Gastrocnemius medialis (tissue), 4 donors: ENCODE results near the gene SMOC1. TPM values are rescaled to one million over a fixed set of nuclear protein-coding genes. Genes with fewer than 3 reads are reported as not detected.

Experiments used
- ATAC-seq, 2 donors: fragments of 150-250 bp; one replicate each; pipeline ENCODE4 v1.9.1; 2016
- DNase-seq, 2 donors: peaks; one replicate each; pipeline ENCODE4 v3.0.0-alpha.2; 2019
- H3K27ac ChIP-seq, 4 donors: fragments of 200-600 bp; sonication (generic); 1 replicate in 1 of 4; 2 replicates in 3 of 4; pipeline ENCODE4 v1.5.1; 2016 to 2018; ENCODE audit warnings: mild to moderate bottlenecking in 2 of 4, moderate library complexity in 1 of 4
- H3K27me3 ChIP-seq, 3 donors: fragments of 200-600 bp; sonication (generic) in 2 of 3; 1 replicate in 1 of 3; 2 replicates in 2 of 3; pipeline versions ENCODE4 v1.5.1 to v1.6.0; 2016 to 2019; ENCODE audit warnings: mild to moderate bottlenecking in 1 of 3, moderate library complexity in 1 of 3
- H3K36me3 ChIP-seq, 2 donors: fragments of 200-600 bp; sonication (generic) in 1 of 2; one replicate each; pipeline ENCODE4 v1.5.1; 2017 to 2018
- H3K4me1 ChIP-seq, 2 donors: fragments of 200-600 bp; sonication (generic) in 1 of 2; one replicate each; pipeline ENCODE4 v1.5.1; 2016 to 2017; ENCODE audit warnings: mild to moderate bottlenecking in 2 of 2
- H3K4me3 ChIP-seq, 4 donors: fragments of 200-600 bp; sonication (generic) in 3 of 4; 1 replicate in 1 of 4; 2 replicates in 3 of 4; pipeline ENCODE4 v1.5.1; 2016 to 2019; ENCODE audit warnings: mild to moderate bottlenecking in 2 of 4
- H3K9me3 ChIP-seq, 3 donors: fragments of 200-600 bp; sonication (generic) in 2 of 3; 1 replicate in 1 of 3; 2 replicates in 2 of 3; pipeline ENCODE4 v1.5.1; 2016 to 2019
- POLR2A ChIP-seq, 2 donors: fragments of 450-650 bp; IDR thresholded peaks; one replicate each; pipeline ENCODE4 v1.6.1; 2017; ENCODE audit warnings: antibody characterized with exemption in 2 of 2, mild to moderate bottlenecking in 2 of 2, moderate library complexity in 2 of 2
- in situ Hi-C, 4 donors: fragments of 200-750 bp; cut with MboI; loops; one replicate each; pipeline versions ENCODE4 v1.15.0 to v1.8.0; 2017; ENCODE audit warnings: low sequenced_read_pairs in 4 of 4
- intact Hi-C: fragments of 100-400 bp; cut with DNase I; formaldehyde crosslinking; loops from one replicate; pipeline ENCODE4 v1.15.1; 2023; ENCODE audit warnings: low total_unique reads
- total RNA-seq, 4 donors: library from RNA; depleted of rRNA; stranded (reverse); fragments of >200 nt; gene quantifications; one replicate each; pipeline versions ENCODE4 v1.1.0 to v1.2.3, GENCODE V29; 2016
- TF ChIP-seq, protein P1 (sequence below), 5 experiments: fragments of 450-650 bp in 3 of 5; fragments of 200-600 bp in 2 of 5; sonication (generic) in 2 of 5; IDR thresholded peaks in 4 of 5; conservative IDR thresholded peaks in 1 of 5; 1 replicate in 4 of 5; 2 replicates in 1 of 5; pipeline ENCODE4 v1.5.1; 2016 to 2019; ENCODE audit warnings: antibody characterized with exemption in 5 of 5, mild to moderate bottlenecking in 3 of 5, moderate library complexity in 3 of 5

SMOC1 gene
- total RNA-seq, 4 donors from 2014 or later = 2.7 to 10.2 (median 7.8) TPM

DNA sequence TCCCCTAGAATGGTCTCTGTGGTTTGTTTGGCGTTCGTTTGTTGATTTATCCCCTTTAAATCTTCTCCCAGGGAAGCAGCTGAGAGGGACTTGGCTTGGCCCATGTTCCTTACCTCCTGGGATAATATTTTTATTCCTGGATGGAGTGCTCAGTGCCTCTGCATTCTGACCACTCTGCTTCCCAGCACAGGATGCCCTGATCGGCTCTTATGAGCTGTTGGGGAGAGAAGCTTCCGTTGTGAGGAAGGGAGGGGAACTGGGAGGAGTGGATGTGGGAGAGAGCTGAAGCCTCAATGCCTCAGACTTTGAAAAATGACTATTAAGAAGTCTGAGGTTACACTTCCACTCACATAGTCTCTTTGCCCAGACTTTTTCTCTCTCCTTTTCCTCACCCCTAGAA is 114.8 kb downstream of the SMOC1 start:
- DNase-seq (no peak), ATAC-seq (no peak)

DNA sequence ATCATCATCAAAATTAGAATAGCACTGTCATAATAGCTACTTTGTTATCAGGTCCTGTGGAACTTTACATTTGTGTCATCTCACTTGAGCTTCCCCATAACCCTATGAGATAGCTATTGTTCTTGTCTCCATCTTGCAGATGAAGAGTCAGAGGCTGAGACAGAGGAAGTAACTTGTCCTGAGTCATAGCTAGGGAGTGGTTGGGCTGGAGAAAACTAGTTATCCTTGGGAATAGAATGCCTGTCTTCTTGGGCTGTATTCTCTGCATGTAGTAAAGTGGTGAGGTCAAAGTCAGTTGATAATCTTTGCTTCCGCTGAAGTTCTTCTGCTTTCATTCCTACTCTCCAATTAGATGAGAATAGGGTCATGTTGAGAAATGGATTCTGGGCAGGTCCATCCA is 117.0 kb downstream of the SMOC1 start:
- Histone ChIP-seq H3K27me3 (no peaks in the 10 kb centered on the region), H3K4me1 (no peaks in the 10 kb centered on the region), H3K4me3 (no peak overlapping the region), H3K27ac (no peak overlapping the region), H3K9me3 (no peaks in the 10 kb centered on the region), H3K36me3 (no peaks in the 10 kb centered on the region)
- in situ Hi-C loops = no loop called here
- intact Hi-C loops = no loop called here
- no peak for ATAC-seq
- no peak for DNase-seq
- TF ChIP-seq, protein P1, sequence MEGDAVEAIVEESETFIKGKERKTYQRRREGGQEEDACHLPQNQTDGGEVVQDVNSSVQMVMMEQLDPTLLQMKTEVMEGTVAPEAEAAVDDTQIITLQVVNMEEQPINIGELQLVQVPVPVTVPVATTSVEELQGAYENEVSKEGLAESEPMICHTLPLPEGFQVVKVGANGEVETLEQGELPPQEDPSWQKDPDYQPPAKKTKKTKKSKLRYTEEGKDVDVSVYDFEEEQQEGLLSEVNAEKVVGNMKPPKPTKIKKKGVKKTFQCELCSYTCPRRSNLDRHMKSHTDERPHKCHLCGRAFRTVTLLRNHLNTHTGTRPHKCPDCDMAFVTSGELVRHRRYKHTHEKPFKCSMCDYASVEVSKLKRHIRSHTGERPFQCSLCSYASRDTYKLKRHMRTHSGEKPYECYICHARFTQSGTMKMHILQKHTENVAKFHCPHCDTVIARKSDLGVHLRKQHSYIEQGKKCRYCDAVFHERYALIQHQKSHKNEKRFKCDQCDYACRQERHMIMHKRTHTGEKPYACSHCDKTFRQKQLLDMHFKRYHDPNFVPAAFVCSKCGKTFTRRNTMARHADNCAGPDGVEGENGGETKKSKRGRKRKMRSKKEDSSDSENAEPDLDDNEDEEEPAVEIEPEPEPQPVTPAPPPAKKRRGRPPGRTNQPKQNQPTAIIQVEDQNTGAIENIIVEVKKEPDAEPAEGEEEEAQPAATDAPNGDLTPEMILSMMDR (IDR thresholded peaks at IDR 0.05 in 4 of 5, conservative IDR thresholded peaks at IDR 0.05 in 1 of 5) = no peak
- no peak for TF ChIP-seq POLR2A (IDR thresholded peaks at IDR 0.05)

More for the DNA sequence above, 114.8 kb downstream of the SMOC1 start:
- no peak overlapping the region for H3K27ac ChIP-seq
- H3K4me3 ChIP-seq = no peak overlapping the region
- TF ChIP-seq, protein P1 (IDR thresholded peaks at IDR 0.05 in 4 of 5, conservative IDR thresholded peaks at IDR 0.05 in 1 of 5) = no peak
- no peak for TF ChIP-seq POLR2A (IDR thresholded peaks at IDR 0.05)
- in situ Hi-C loops = no loop called here
- H3K4me1 ChIP-seq = no peaks in the 10 kb centered on the region
- H3K36me3 ChIP-seq = no peaks in the 10 kb centered on the region
- intact Hi-C loops = no loop called here
- no peaks in the 10 kb centered on the region for H3K9me3 ChIP-seq
- no peaks in the 10 kb centered on the region for H3K27me3 ChIP-seq

DNA sequence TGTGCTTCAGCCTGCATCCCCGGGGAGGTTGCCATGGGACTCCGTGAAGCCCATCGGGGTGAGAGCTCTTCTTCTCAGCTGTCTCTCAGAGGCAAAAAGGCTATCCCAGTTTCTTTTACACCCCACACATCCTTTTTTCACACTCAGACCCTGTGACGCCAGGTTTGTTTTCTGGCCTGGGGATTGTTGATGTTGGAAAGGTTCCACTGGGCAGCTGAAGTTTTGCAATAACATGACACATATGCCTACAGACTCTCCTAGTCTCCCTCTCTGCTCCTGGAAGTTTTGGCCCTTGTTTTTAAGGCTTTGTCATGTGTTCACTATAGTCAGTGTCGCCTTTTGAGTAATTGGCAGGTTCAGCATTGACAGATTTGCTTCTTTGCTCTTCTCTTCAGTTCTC is 118.6 kb downstream of the SMOC1 start:
- ATAC-seq (peak; percentile 79 to 82), DNase-seq (no peak)
- intact Hi-C loops (no loop called here), in situ Hi-C loops (no loop called here)
- Histone ChIP-seq H3K36me3 (no peaks in the 10 kb centered on the region), H3K27me3 (no peaks in the 10 kb centered on the region), H3K9me3 (no peaks in the 10 kb centered on the region), H3K4me1 (no peaks in the 10 kb centered on the region), H3K27ac (no peak overlapping the region), H3K4me3 (no peak overlapping the region)
- TF ChIP-seq, protein P1 (IDR thresholded peaks at IDR 0.05 in 4 of 5, conservative IDR thresholded peaks at IDR 0.05 in 1 of 5) = no peak
- no peak for TF ChIP-seq POLR2A (IDR thresholded peaks at IDR 0.05)

DNA sequence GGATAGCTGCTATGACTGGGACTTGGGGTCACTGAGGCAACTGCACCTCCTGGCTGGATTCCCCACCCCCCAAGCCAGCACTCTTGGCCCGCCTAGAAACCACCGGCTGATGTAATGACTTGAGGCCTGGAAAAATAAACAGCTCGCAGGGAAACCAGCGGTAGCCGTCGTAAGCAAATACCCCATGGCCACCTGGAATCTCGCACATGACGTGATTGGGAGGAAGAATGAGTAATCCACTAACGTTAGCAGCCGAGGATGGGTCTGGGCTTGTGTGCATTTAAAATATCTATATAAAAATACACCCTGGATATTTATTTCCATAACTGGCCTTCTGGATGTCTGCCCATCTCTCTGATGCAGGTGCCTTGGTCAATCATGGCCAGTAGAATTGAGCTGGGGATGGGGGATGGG is 120.1 kb downstream of the SMOC1 start:
- no peak for TF ChIP-seq POLR2A (IDR thresholded peaks at IDR 0.05)
- TF ChIP-seq, protein P1 (IDR thresholded peaks at IDR 0.05 in 4 of 5, conservative IDR thresholded peaks at IDR 0.05 in 1 of 5) = no peak
- Histone ChIP-seq H3K4me1 (no peaks in the 10 kb centered on the region), H3K36me3 (no peaks in the 10 kb centered on the region), H3K4me3 (no peak overlapping the region), H3K27ac (no peak overlapping the region), H3K27me3 (no peaks in the 10 kb centered on the region), H3K9me3 (no peaks in the 10 kb centered on the region)
- DNase-seq = no peak
- intact Hi-C loops (no loop called here), in situ Hi-C loops (no loop called here)
- no peak for ATAC-seq

DNA sequence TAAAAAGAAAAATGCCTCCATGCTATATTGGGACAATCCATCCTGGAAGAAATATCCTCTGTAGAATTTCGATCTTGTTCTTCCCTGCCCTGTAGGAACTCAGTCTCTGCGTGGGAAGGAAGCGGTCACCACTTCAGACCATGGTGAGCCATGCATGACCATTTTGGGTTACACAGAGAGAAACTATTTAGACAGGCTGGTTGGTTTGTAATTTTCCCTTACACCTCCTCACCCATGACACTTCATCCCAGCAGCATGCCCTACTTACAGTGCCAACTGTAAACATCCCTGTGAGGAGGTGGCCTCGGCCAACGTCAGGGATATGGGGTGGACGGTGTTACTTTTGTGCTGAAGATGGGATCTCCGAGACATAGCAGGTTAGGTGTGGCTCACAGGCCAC is 121.4 kb downstream of the SMOC1 start:
- no peaks in the 10 kb centered on the region for H3K4me1 ChIP-seq
- in situ Hi-C loops = no loop called here
- H3K9me3 ChIP-seq = no peaks in the 10 kb centered on the region
- H3K4me3 ChIP-seq = no peak overlapping the region
- H3K36me3 ChIP-seq = no peaks in the 10 kb centered on the region
- no peak overlapping the region for H3K27ac ChIP-seq
- TF ChIP-seq, protein P1 (IDR thresholded peaks at IDR 0.05 in 4 of 5, conservative IDR thresholded peaks at IDR 0.05 in 1 of 5) = no peak
- no peak for TF ChIP-seq POLR2A (IDR thresholded peaks at IDR 0.05)
- ATAC-seq = no peak
- intact Hi-C loops = no loop called here
- no peaks in the 10 kb centered on the region for H3K27me3 ChIP-seq
- no peak for DNase-seq
